ENCODE results near the gene SPATC1L.

Gene SPATC1L

DNA sequence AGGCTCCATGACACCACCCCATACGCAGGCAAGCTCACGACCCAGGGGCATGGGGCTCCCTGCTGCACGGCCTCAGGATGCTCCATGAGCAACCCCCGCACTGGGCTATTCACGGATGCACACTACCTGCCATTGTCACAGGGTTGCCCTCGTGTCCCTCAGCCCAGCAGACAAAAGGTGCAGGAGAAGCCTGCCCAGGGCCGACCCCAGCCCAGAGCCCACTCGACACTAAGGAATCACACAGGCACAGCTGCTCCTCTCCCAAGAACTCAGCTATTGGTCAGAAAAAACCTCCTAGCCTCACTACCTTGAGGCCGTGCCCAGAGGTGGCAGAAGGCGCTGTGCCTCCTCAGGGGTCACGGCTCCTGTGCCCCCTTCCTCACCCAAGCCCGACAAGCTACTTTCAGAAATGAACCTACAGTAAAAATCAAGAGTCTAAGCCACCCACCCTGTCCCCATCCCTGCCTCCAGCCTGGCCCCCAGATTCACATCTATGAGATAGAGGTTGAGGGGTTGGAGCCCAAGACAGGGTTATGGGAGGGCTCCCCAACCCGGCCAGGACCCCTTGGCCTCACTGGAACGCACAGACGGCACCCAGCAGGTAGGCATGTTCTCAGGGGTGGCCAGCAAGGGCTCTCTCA, 6.4 kb upstream of the SPATC1L start:
- no peak for DNase-seq (ENCODE audit: extremely low read depth, low read depth)
- TF ChIP-seq, protein P1, sequence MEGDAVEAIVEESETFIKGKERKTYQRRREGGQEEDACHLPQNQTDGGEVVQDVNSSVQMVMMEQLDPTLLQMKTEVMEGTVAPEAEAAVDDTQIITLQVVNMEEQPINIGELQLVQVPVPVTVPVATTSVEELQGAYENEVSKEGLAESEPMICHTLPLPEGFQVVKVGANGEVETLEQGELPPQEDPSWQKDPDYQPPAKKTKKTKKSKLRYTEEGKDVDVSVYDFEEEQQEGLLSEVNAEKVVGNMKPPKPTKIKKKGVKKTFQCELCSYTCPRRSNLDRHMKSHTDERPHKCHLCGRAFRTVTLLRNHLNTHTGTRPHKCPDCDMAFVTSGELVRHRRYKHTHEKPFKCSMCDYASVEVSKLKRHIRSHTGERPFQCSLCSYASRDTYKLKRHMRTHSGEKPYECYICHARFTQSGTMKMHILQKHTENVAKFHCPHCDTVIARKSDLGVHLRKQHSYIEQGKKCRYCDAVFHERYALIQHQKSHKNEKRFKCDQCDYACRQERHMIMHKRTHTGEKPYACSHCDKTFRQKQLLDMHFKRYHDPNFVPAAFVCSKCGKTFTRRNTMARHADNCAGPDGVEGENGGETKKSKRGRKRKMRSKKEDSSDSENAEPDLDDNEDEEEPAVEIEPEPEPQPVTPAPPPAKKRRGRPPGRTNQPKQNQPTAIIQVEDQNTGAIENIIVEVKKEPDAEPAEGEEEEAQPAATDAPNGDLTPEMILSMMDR (IDR thresholded peaks at IDR 0.05; ENCODE audit: low read depth, low read length, missing control alignments), result no peak
- no peak overlapping the region for H3K4me3 ChIP-seq (replicated peaks; ENCODE audit: low read depth, low read length)

DNA sequence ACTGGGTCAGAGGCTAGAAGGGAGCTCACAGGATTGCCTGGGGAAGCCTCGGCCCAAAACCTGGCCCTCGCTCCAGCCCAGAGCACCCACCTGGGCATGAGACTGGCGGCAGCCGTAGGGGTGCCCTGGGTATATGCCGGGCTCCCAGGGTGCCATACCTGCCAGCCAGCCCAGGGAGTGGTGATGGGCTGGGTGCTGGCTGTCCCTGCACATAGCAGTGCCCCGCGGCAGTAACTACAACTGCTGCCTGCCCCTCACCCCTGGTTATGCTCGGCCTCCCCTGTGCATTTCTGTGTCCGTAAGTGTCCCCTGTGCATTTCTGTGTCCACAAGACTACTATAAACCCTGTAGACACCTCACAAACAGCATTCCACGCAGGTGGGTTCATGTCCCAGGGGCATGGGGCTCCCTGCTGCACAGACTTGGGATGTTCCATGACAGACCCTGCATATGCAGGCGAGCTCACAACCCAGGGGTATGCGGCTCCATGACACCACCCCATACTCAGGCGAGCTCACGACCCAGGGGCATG, 5.8 kb upstream of the SPATC1L start:
- TF ChIP-seq, protein P1 (IDR thresholded peaks at IDR 0.05; ENCODE audit: low read depth, low read length, missing control alignments), result no peak
- no peak for DNase-seq (ENCODE audit: extremely low read depth, low read depth)
- no peak overlapping the region for H3K4me3 ChIP-seq (replicated peaks; ENCODE audit: low read depth, low read length)

DNA sequence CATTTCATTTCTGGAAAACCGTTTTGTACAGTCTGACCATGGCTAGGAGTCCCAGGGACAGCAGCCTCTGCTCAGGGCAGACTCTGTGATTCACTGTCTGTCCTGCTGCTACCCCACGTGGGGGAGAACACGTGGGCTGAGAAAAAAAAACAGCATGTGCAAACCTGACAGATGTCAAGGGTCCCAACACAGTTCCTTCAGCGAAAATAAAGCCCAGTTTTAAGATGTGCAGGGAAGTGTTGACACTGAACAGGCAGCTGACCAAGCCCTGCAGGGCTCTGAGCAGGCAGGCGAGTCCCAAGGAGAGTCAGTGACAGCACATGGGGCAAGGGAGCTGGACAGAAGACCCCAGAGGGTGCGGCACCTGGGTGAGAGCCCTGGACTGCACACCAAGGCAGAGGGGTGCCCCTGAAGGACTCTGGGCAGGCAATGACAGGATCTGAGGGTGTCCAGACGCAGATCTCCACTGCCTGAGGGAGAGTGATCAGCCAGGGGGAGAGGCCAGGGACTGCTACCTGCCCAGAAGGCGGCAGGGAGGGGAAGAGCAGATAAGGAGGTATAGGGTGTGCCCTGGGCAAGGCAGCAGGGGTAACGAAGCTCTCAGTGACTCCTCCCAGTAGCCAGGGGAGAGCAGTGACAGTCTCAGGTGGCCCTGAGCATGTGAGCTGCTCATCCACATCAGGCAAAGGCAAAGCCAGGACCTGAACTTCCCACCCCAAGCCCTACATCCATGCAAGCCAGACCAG, 5.1 kb upstream of the SPATC1L start:
- no peak overlapping the region for H3K4me3 ChIP-seq (replicated peaks; ENCODE audit: low read depth, low read length)
- DNase-seq (ENCODE audit: extremely low read depth, low read depth), result no peak
- TF ChIP-seq, protein P1 (IDR thresholded peaks at IDR 0.05; ENCODE audit: low read depth, low read length, missing control alignments), result no peak

DNA sequence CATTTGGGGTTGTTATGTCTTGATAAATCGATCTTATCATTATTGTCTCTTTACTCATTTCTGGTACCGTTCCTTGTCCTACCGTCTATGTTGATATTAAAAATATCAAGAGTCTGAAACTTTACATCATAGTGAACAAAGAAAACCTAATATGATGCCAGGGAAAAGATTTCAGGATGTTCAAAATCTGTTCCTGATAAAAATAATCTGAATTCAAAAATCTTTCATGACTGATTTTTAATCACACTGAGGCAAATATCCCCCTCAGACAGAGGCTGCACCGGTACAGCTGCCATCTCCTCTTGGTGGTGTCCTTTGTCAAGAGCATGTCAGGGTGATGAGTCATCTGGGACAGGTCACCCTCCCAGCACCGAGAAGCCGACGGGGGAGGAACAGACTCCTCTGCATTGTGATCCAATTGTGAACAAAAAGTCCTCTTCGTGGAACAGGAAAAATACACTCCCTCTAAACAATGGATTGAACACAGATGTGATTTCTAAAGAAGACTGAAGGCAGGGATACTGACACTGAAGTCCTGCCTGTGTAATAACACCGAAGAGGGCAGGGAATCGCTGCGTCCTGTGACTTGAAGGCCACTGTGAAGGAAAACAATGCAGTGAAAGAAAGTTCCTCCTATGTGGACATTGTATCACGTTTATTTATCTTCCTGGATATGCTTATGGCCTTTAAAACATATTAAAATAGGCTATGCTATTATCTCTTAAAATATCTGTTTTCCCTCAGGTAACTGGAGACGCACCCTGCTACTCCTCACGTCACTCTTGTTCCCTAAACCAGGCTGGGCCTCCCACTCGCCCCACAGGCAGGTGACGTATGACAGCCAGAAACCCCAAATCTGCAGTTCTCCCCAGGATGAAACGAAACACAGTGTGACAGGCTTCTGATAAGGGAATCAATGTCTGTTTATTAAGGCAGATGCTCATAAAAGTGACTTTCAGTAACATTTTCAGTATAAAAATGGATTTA, 4.3 kb upstream of the SPATC1L start:
- TF ChIP-seq, protein P1 (IDR thresholded peaks at IDR 0.05; ENCODE audit: low read depth, low read length, missing control alignments), result no peak
- no peak for DNase-seq (ENCODE audit: extremely low read depth, low read depth)
- no peak overlapping the region for H3K4me3 ChIP-seq (replicated peaks; ENCODE audit: low read depth, low read length)

DNA sequence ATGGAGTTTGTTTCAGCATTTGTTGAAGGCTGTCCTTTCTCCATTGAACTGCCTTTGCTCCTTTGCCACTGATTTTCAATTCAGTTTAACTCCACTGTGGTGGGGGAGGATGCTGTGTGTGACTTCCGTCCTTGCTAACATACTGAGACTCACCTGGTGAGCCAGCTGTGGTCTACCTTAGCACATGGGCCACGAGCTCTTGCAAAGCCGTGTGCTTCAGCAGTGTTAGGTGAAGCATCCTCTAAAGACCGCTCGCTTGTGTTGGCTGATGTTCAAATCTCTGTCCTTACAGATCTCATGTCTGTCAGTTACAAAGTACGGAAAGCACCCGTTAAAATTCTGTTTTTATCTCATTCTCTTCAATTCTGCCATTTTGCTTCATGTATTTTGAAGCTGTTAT, 3.6 kb upstream of the SPATC1L start:
- TF ChIP-seq, protein P1 (IDR thresholded peaks at IDR 0.05; ENCODE audit: low read depth, low read length, missing control alignments), result no peak
- no peak for DNase-seq (ENCODE audit: extremely low read depth, low read depth)
- H3K4me3 ChIP-seq (replicated peaks; ENCODE audit: low read depth, low read length), result no peak overlapping the region

DNA sequence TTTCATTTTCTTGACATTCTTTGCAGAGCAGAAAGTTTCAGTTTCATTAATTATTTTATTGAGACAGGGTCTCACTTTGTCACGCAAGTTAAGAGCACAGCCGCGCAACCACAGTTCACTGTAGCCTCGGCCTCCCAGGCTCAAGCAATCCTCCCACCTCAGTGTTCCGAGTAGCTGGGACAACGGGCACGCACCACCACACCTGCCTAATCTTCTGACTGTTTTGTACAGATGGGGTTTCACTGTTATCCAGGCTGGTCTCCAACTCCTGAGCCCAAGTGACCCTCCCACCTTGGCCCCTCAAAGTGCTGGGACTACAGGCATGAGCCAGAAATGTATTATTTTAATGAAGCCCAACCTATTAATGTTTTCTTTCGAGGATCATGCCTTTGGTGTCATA, 3.0 kb upstream of the SPATC1L start:
- TF ChIP-seq, protein P1 (IDR thresholded peaks at IDR 0.05; ENCODE audit: low read depth, low read length, missing control alignments), result no peak
- H3K4me3 ChIP-seq (replicated peaks; ENCODE audit: low read depth, low read length), result no peak overlapping the region
- no peak for DNase-seq (ENCODE audit: extremely low read depth, low read depth)

All from HFF-Myc (cell line).